H9 (cell line): ENCODE results near the gene POLL. TPM values are rescaled to one million over a fixed set of nuclear protein-coding genes. Genes with fewer than 3 reads are reported as not detected.

Source experiments
- DNase-seq: peaks from one replicate; pipeline ENCODE4 v3.0.0-alpha.2; 2017
- H2AFZ ChIP-seq: one replicate; pipeline ENCODE4 v1.6.1; 2013; ENCODE audit warnings: mild to moderate bottlenecking, low read length, control low read depth, moderate library complexity
- H2AK5ac ChIP-seq: 2 replicates; pipeline ENCODE4 v1.6.1; 2013; ENCODE audit warnings: low read length, control low read depth, mixed read lengths; ENCODE audit not compliant: insufficient read length
- H2BK120ac ChIP-seq: one replicate; pipeline ENCODE4 v1.6.1; 2013; ENCODE audit warnings: low read depth, mild to moderate bottlenecking, low read length, control low read depth, inconsistent platforms; ENCODE audit not compliant: poor library complexity, severe bottlenecking
- H2BK12ac ChIP-seq: 2 replicates; pipeline ENCODE4 v1.6.1; 2013; ENCODE audit warnings: low read length, control low read depth, mixed read lengths, low read depth; ENCODE audit not compliant: insufficient read length
- H2BK15ac ChIP-seq: 2 replicates; pipeline ENCODE4 v1.6.1; 2013; ENCODE audit warnings: low read depth, low read length, control low read depth
- H2BK20ac ChIP-seq: one replicate; pipeline ENCODE4 v1.6.1; 2013; ENCODE audit warnings: low read depth, mild to moderate bottlenecking, low read length, control low read depth, inconsistent platforms; ENCODE audit not compliant: poor library complexity, severe bottlenecking
- H2BK5ac ChIP-seq: 2 replicates; pipeline ENCODE4 v1.6.1; 2013; ENCODE audit warnings: low read length, control low read depth, mixed read lengths; ENCODE audit not compliant: insufficient read length
- H3K14ac ChIP-seq: 2 replicates; pipeline ENCODE4 v1.6.1; 2013; ENCODE audit warnings: low read length, control low read depth; ENCODE audit not compliant: insufficient read depth
- H3K18ac ChIP-seq: 2 replicates; pipeline ENCODE4 v1.6.1; 2013; ENCODE audit warnings: low read depth, mild to moderate bottlenecking, mixed read lengths, low read length, control low read depth; ENCODE audit not compliant: insufficient read length
- H3K23ac ChIP-seq: 2 replicates; pipeline ENCODE4 v1.6.1; 2013; ENCODE audit warnings: low read length, control low read depth, mixed read lengths, low read depth; ENCODE audit not compliant: insufficient read length
- H3K23me2 ChIP-seq: 2 replicates; pipeline ENCODE4 v1.6.1; 2013; ENCODE audit warnings: low read depth, mild to moderate bottlenecking, mixed read lengths, low read length, control low read depth; ENCODE audit not compliant: insufficient read length, poor library complexity, severe bottlenecking
- H3K27ac ChIP-seq: 2 replicates; pipeline ENCODE4 v1.5.1; 2013; ENCODE audit warnings: low read length, control low read depth, mixed read lengths, low read depth; ENCODE audit not compliant: insufficient read length
- H3K27me3 ChIP-seq: 2 replicates; pipeline ENCODE4 v1.6.1; 2013; ENCODE audit warnings: low read length, control low read depth, inconsistent platforms; ENCODE audit not compliant: insufficient read depth
- H3K4ac ChIP-seq: 2 replicates; pipeline ENCODE4 v1.6.1; 2013; ENCODE audit warnings: low read depth, mild to moderate bottlenecking, control low read depth, inconsistent platforms, low read length, moderate library complexity
- H3K4me1 ChIP-seq: 2 replicates; pipeline ENCODE4 v1.6.1; 2013; ENCODE audit warnings: low read length, control low read depth, inconsistent platforms; ENCODE audit not compliant: insufficient read depth
- H3K4me2 ChIP-seq: 2 replicates; pipeline ENCODE4 v1.6.1; 2013; ENCODE audit warnings: low read length, control low read depth, mixed read lengths; ENCODE audit not compliant: insufficient read length, insufficient read depth
- H3K56ac ChIP-seq: 2 replicates; pipeline ENCODE4 v1.6.1; 2013; ENCODE audit warnings: low read depth, mild to moderate bottlenecking, mixed read lengths, low read length, control low read depth; ENCODE audit not compliant: insufficient read length
- H3K79me1 ChIP-seq: 2 replicates; pipeline ENCODE4 v1.6.1; 2013; ENCODE audit warnings: low read depth, mild to moderate bottlenecking, moderate library complexity, low read length, control low read depth, inconsistent platforms; ENCODE audit not compliant: insufficient read depth, poor library complexity, severe bottlenecking
- H3K79me2 ChIP-seq: 2 replicates; pipeline ENCODE4 v1.6.1; 2013; ENCODE audit warnings: low read length, control low read depth, inconsistent platforms; ENCODE audit not compliant: insufficient read depth
- H3K9ac ChIP-seq: 2 replicates; pipeline ENCODE4 v1.6.1; 2013; ENCODE audit warnings: low read length, control low read depth, mixed read lengths; ENCODE audit not compliant: insufficient read length; ENCODE audit errors: extremely low read depth
- H3K9me3 ChIP-seq: one replicate; pipeline ENCODE4 v1.6.1; 2013; ENCODE audit warnings: low read depth, low read length, inconsistent platforms; ENCODE audit not compliant: control insufficient read depth
- H3T11ph ChIP-seq: one replicate; pipeline ENCODE4 v1.6.1; 2013; ENCODE audit warnings: mild to moderate bottlenecking, low read length, control low read depth, inconsistent platforms
- H4K20me1 ChIP-seq: one replicate; pipeline ENCODE4 v1.6.1; 2013; ENCODE audit not compliant: control insufficient read depth, insufficient read length, insufficient read depth
- H4K5ac ChIP-seq: 2 replicates; pipeline ENCODE4 v1.6.1; 2013; ENCODE audit warnings: low read depth, mild to moderate bottlenecking, mixed read lengths, low read length, control low read depth; ENCODE audit not compliant: insufficient read length
- H4K8ac ChIP-seq: replicated peaks from 2 replicates; pipeline ENCODE4 v1.6.1; 2013; ENCODE audit warnings: low read length, control low read depth, mixed read lengths, low read depth; ENCODE audit not compliant: insufficient read length
- H4K91ac ChIP-seq: 2 replicates; pipeline ENCODE4 v1.6.1; 2013; ENCODE audit warnings: low read depth, mild to moderate bottlenecking, moderate library complexity, mixed read lengths, low read length, control low read depth; ENCODE audit not compliant: insufficient read length
- H3K27ac Mint-ChIP-seq, 3 experiments: 2 replicates in 2 of 3; 3 replicates in 1 of 3; pipeline ENCODE4 v1.8.0; 2020 to 2021; ENCODE audit warnings: mixed read lengths in 3 of 3, mild to moderate bottlenecking in 1 of 3, moderate library complexity in 1 of 3
- H3K27me3 Mint-ChIP-seq: 2 replicates; pipeline ENCODE4 v1.8.0; 2021; ENCODE audit warnings: low read depth, mild to moderate bottlenecking, moderate library complexity, mixed read lengths
- H3K36me3 Mint-ChIP-seq, 3 experiments: 2 replicates in 2 of 3; 3 replicates in 1 of 3; pipeline ENCODE4 v1.8.0; 2020 to 2021; ENCODE audit warnings: low read depth in 3 of 3, mixed read lengths in 3 of 3; ENCODE audit not compliant: insufficient read depth in 1 of 3
- H3K4me1 Mint-ChIP-seq, 2 experiments: 2 replicates each; pipeline ENCODE4 v1.8.0; 2020; ENCODE audit warnings: mixed read lengths in 2 of 2
- H3K4me3 Mint-ChIP-seq, 2 experiments: 2 replicates in 1 of 2; 3 replicates in 1 of 2; pipeline ENCODE4 v1.8.0; 2020 to 2021; ENCODE audit warnings: mild to moderate bottlenecking in 2 of 2, mixed read lengths in 2 of 2, moderate library complexity in 1 of 2
- H3K9me3 Mint-ChIP-seq, 2 experiments: 2 replicates in 1 of 2; 3 replicates in 1 of 2; pipeline ENCODE4 v1.8.0; 2020; ENCODE audit warnings: mild to moderate bottlenecking in 2 of 2, mixed read lengths in 2 of 2, moderate library complexity in 1 of 2
- CTCF ChIP-seq: fragments of 200-600 bp; sonication (generic); conservative IDR thresholded peaks from 3 replicates; pipeline ENCODE4 v1.8.0; 2021; ENCODE audit warnings: antibody characterized with exemption, mild to moderate bottlenecking
- WGBS: extraction: QIAGEN DNeasy Blood & Tissue Kit; methylation state at CpG from one replicate; pipeline ENCODE4 v1.1.7; 2013; ENCODE audit warnings: missing lambda C conversion rate, low lambda C conversion rate, mixed read lengths; ENCODE audit not compliant: insufficient read length; ENCODE audit errors: extremely low coverage; 5-methylcytosine and 5-hydroxymethylcytosine counted together
- total RNA-seq: library from RNA; stranded (reverse); gene quantifications from 2 replicates; pipeline ENCODE4 v1.2.1, GENCODE V29; 2021

POLL gene
- total RNA-seq, 1 experiment from 2014 or later: 30.8 TPM

GRCh38 chr10:101558204-101558603, 29.9 kb downstream of the POLL start:
- Histone ChIP-seq H3K9ac (no peak overlapping the region), H3K27me3 (no peaks in the 10 kb centered on the region), H3K14ac (no peak overlapping the region; the same call in 1 of the 2 replicates), H4K91ac (no peak overlapping the region), H3K4me2 (no peak overlapping the region), H3K79me2 (no peaks in the 10 kb centered on the region), H2BK5ac (no peak overlapping the region), H3K4me1 (no peaks in the 10 kb centered on the region), H3K27ac (no peak overlapping the region), H3K23ac (no peak overlapping the region), H4K8ac (no peak overlapping the region), H3T11ph (no peak overlapping the region), H3K79me1 (no peaks in the 10 kb centered on the region), H3K56ac (no peak overlapping the region), H2AFZ (no peak overlapping the region), H4K5ac (no peak overlapping the region), H2AK5ac (no peak overlapping the region), H4K20me1 (no peaks in the 10 kb centered on the region), H3K23me2 (no peaks in the 10 kb centered on the region), H2BK12ac (no peak overlapping the region), H3K4ac (no peak overlapping the region), H2BK15ac (no peak overlapping the region), H2BK120ac (no peak overlapping the region), H3K18ac (no peak overlapping the region), H2BK20ac (no peak overlapping the region), H3K9me3 (no peaks in the 10 kb centered on the region)
- Mint-ChIP-seq H3K36me3 (no peaks in the 10 kb centered on the region), H3K4me1 (peaks cover 3 to 11% of the 10 kb centered on the region in 2 experiments; a peak in 3 of 4 replicates), H3K27me3 (peaks cover 8% of the 10 kb centered on the region), H3K9me3 (no peaks in the 10 kb centered on the region), H3K4me3 (no peak overlapping the region), H3K27ac (peak overlapping the region in 1 of 3 experiments; percentile 45; a peak in 1 of 7 replicates)
- WGBS: no CpG with 5 or more reads among the region's 2 CpGs
- TF ChIP-seq CTCF: no peak
- DNase-seq: peak; percentile 21
